ENCODE data around the gene WDR54. TPM values are rescaled to one million over a fixed set of nuclear protein-coding genes. Genes with fewer than 3 reads are reported as not detected.

The WDR54 gene
- total RNA-seq, 1 experiment from 2014 or later: 54.9 TPM

GRCh38 chr2:74415762-74416395 lies 5.7 kb upstream of the WDR54 start:
- Histone ChIP-seq H3K4me3 (replicated peaks in 1 of 2; ENCODE audit: low read depth in 1 of 2, low read length in 2 of 2) (no peak overlapping the region), H3K9me3 (ENCODE audit: control insufficient read depth in 1 of 2, insufficient read depth in 1 of 2, low read depth in 1 of 2, low read length in 2 of 2) (no peaks in the 10 kb centered on the region), H3K79me2 (ENCODE audit: insufficient read depth, low read length) (no peaks in the 10 kb centered on the region), H3K4me1 (ENCODE audit: control insufficient read depth in 1 of 2, insufficient read depth in 2 of 2, low read length in 2 of 2) (peaks cover 0 to 6% of the 10 kb centered on the region in 2 experiments; a peak in 2 of 4 replicates), H4K20me1 (ENCODE audit: insufficient read depth) (no peaks in the 10 kb centered on the region), H3K36me3 (ENCODE audit: control insufficient read depth in 1 of 2, insufficient read depth in 2 of 2, low read length in 2 of 2) (no peaks in the 10 kb centered on the region), H3K9ac (ENCODE audit: low read length) (no peak overlapping the region), H3K27me3 (ENCODE audit: insufficient read depth, low read length) (no peaks in the 10 kb centered on the region), H3K9me2 (ENCODE audit: insufficient read depth) (no peaks in the 10 kb centered on the region), H3K4me2 (ENCODE audit: low read length) (no peak overlapping the region), H3K27ac (ENCODE audit: low read depth, low read length) (no peak overlapping the region), H2AFZ (ENCODE audit: low read depth, low read length, poor library complexity, severe bottlenecking) (no peak overlapping the region)
- intact Hi-C loops (cut with micrococcal nuclease): no loop called here
- TF ChIP-seq JUND (IDR thresholded peaks at IDR 0.05) (no peak), CTCF (IDR thresholded peaks at IDR 0.05 in 2 of 3, conservative IDR thresholded peaks at IDR 0.05 in 1 of 3; ENCODE audit: borderline replicate concordance in 1 of 3, insufficient read depth in 1 of 3, low read depth in 2 of 3, low read length in 2 of 3) (no peak), EGR1 (IDR thresholded peaks at IDR 0.05; ENCODE audit: low read depth) (no peak), CBX3 (IDR thresholded peaks at IDR 0.05; ENCODE audit: low read depth) (no peak), ELF1 (IDR thresholded peaks at IDR 0.05; ENCODE audit: borderline replicate concordance, low read depth) (no peak), SIN3A (IDR thresholded peaks at IDR 0.05; ENCODE audit: low read depth) (no peak), TCF7L2 (IDR thresholded peaks at IDR 0.05; ENCODE audit: borderline replicate concordance, extremely low read depth, insufficient read depth, insufficient read length) (no peak), REST (IDR thresholded peaks at IDR 0.05; ENCODE audit: low read depth) (no peak), POLR2AphosphoS5 (IDR thresholded peaks at IDR 0.05; ENCODE audit: low read depth, low read length) (no peak), FOSL1 (IDR thresholded peaks at IDR 0.05; ENCODE audit: low read depth) (no peak), EZH2 (IDR thresholded peaks at IDR 0.05) (no peak), MAX (IDR thresholded peaks at IDR 0.05) (no peak), SP1 (IDR thresholded peaks at IDR 0.05; ENCODE audit: low read depth) (no peak), EZH2phosphoT487 (IDR thresholded peaks at IDR 0.05; ENCODE audit: borderline replicate concordance) (no peak), POLR2A (IDR thresholded peaks at IDR 0.05; ENCODE audit: borderline replicate concordance, extremely low read depth, insufficient read depth, insufficient read length) (no peak)
- TF ChIP-seq, protein P1, sequence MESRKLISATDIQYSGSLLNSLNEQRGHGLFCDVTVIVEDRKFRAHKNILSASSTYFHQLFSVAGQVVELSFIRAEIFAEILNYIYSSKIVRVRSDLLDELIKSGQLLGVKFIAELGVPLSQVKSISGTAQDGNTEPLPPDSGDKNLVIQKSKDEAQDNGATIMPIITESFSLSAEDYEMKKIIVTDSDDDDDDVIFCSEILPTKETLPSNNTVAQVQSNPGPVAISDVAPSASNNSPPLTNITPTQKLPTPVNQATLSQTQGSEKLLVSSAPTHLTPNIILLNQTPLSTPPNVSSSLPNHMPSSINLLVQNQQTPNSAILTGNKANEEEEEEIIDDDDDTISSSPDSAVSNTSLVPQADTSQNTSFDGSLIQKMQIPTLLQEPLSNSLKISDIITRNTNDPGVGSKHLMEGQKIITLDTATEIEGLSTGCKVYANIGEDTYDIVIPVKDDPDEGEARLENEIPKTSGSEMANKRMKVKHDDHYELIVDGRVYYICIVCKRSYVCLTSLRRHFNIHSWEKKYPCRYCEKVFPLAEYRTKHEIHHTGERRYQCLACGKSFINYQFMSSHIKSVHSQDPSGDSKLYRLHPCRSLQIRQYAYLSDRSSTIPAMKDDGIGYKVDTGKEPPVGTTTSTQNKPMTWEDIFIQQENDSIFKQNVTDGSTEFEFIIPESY (IDR thresholded peaks at IDR 0.05; ENCODE audit: extremely low read depth, insufficient replicate concordance, low read length): no peak
- ChIA-PET CTCF (no interaction called here), RAD21 (ENCODE audit: low non-redundant PET in 1 of 2, low total read pairs in 2 of 2, uncharacterized antibody in 2 of 2, unreplicated experiment in 2 of 2) (no interaction called here), POLR2A (no interaction called here)
- DNase-seq (ENCODE audit: low read depth, low spot score) (no peak), ATAC-seq (no peak)
- no TSS peak for BruUV-seq (replicated peaks)

Measured in HCT116 (cell line).